Esophagus muscularis mucosa (tissue), 4 donors: Measurements from ENCODE around the gene SLC44A5. TPM values are rescaled to one million over a fixed set of nuclear protein-coding genes. Genes with fewer than 3 reads are reported as not detected.
"Not testable (repeated sequence)": the region's sequence is repeated elsewhere in the genome, so short reads cannot be mapped to it uniquely, and the experiment has no call there.

Experiments
- DNase-seq: peaks from one replicate; pipeline ENCODE4 v3.0.0-alpha.2; 2017; ENCODE audit errors: extremely low spot score
- H3K27ac ChIP-seq, 4 donors: fragments of 200-600 bp; sonication (generic); replicated peaks in 1 of 4; 1 replicate in 3 of 4; 2 replicates in 1 of 4; pipeline ENCODE4 v1.5.1; 2016 to 2019; ENCODE audit warnings: mild to moderate bottlenecking in 1 of 4
- H3K27me3 ChIP-seq, 4 donors: fragments of 200-600 bp; sonication (generic); one replicate each; pipeline versions ENCODE4 v1.5.1 to v1.6.0; 2016 to 2019
- H3K36me3 ChIP-seq, 4 donors: fragments of 200-600 bp; sonication (generic); one replicate each; pipeline ENCODE4 v1.5.1; 2016 to 2019
- H3K4me1 ChIP-seq, 4 donors: fragments of 200-600 bp; sonication (generic); one replicate each; pipeline ENCODE4 v1.5.1; 2016 to 2019
- H3K4me3 ChIP-seq, 4 donors: fragments of 200-600 bp; sonication (generic); 1 replicate in 2 of 4; 2 replicates in 2 of 4; pipeline ENCODE4 v1.5.1; 2016 to 2019; ENCODE audit warnings: mild to moderate bottlenecking in 4 of 4, moderate library complexity in 1 of 4
- H3K9me3 ChIP-seq, 4 donors: fragments of 200-600 bp; sonication (generic); 1 replicate in 3 of 4; 2 replicates in 1 of 4; pipeline ENCODE4 v1.5.1; 2016 to 2019
- EP300 ChIP-seq: sonication (generic); formaldehyde crosslinking; IDR thresholded peaks from one replicate; pipeline ENCODE4 v1.6.1; 2017; ENCODE audit warnings: antibody characterized with exemption
- POLR2A ChIP-seq: fragments of 450-650 bp; IDR thresholded peaks from one replicate; pipeline ENCODE4 v1.6.1; 2017; ENCODE audit warnings: antibody characterized with exemption, moderate library complexity, mild to moderate bottlenecking, low read depth
- POLR2AphosphoS5 ChIP-seq, 2 donors: sonication (generic); formaldehyde crosslinking; IDR thresholded peaks; one replicate each; pipeline ENCODE4 v1.6.1; 2017; ENCODE audit warnings: antibody characterized with exemption in 2 of 2
- WGBS: methylation state at CpG from one replicate; pipeline ENCODE4 v1.1.5; 2018; 5-methylcytosine and 5-hydroxymethylcytosine counted together
- intact Hi-C: fragments of 100-400 bp; cut with DNase I; formaldehyde crosslinking; loops from one replicate; pipeline ENCODE4 v1.15.1; 2023
- total RNA-seq, 4 donors: library from RNA; depleted of rRNA; stranded (reverse); fragments of >200 nt; gene quantifications; one replicate each; pipeline versions ENCODE4 v1.1.0 to v1.2.1, GENCODE V29; 2016
- TF ChIP-seq, protein P1 (sequence below), 3 experiments: fragments of 200-600 bp in 2 of 3; fragments of 450-650 bp in 1 of 3; sonication (generic) in 2 of 3; IDR thresholded peaks; one replicate each; pipeline ENCODE4 v1.5.1; 2017 to 2019; ENCODE audit warnings: antibody characterized with exemption in 3 of 3, mild to moderate bottlenecking in 2 of 3, moderate library complexity in 1 of 3

Gene SLC44A5
- under 1 TPM in 3 of 4 donors, not detected in 1; 0.17 to 0.71 (median 0.23) TPM for total RNA-seq

DNA sequence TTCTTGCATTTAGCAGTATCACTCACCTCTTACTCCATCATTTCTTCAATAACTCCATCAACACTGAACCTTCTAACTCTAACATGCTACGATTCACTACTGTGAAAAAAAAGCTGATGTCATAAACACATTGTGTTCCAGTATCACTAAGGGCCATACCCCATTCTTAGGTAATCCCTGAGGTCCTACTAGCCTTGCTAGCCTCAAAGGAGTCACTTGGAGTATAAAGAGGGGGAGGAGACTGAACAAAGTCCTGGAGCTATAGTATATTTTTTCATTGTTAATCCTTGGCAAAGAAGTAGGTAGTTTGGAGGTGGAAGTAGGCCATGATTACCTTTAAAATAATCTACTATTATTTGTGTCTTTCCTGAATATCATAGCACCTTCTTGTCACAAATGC lies at the start of gene SLC44A5:
TSS of gene SLC44A5 (minus strand) at position 101 of the 400 bp plus-strand sequence. CDS start 69,667 bp downstream, outside the sequence.
- no peak within 1 kb of the TSS for H3K4me3 ChIP-seq
- peaks cover 11 to 21% (median 18%) of the 10 kb centered on the region in 4 donors for H3K4me1 ChIP-seq
- TF ChIP-seq EP300 (no peak), POLR2A (no peak), POLR2AphosphoS5 (IDR thresholded peaks at IDR 0.05) (no peak)
- TF ChIP-seq, protein P1, sequence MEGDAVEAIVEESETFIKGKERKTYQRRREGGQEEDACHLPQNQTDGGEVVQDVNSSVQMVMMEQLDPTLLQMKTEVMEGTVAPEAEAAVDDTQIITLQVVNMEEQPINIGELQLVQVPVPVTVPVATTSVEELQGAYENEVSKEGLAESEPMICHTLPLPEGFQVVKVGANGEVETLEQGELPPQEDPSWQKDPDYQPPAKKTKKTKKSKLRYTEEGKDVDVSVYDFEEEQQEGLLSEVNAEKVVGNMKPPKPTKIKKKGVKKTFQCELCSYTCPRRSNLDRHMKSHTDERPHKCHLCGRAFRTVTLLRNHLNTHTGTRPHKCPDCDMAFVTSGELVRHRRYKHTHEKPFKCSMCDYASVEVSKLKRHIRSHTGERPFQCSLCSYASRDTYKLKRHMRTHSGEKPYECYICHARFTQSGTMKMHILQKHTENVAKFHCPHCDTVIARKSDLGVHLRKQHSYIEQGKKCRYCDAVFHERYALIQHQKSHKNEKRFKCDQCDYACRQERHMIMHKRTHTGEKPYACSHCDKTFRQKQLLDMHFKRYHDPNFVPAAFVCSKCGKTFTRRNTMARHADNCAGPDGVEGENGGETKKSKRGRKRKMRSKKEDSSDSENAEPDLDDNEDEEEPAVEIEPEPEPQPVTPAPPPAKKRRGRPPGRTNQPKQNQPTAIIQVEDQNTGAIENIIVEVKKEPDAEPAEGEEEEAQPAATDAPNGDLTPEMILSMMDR (IDR thresholded peaks at IDR 0.05), result no peak
- intact Hi-C loops, result no loop called here
- peaks cover 0 to 50% (median 21%) of the 10 kb centered on the region in 4 donors for H3K27me3 ChIP-seq
- H3K9me3 ChIP-seq, result no peaks in the 10 kb centered on the region
- H3K36me3 ChIP-seq, result no peaks in the 10 kb centered on the region
- no peak for DNase-seq
- no peak within 1 kb of the TSS for H3K27ac ChIP-seq
- WGBS, result 68% methylated on average over 1 of the region's 1 CpG

GRCh38 chr1:75655931-75656330 lies 45.0 kb upstream of the SLC44A5 start:
- Histone ChIP-seq H3K4me3 (no peak overlapping the region), H3K36me3 (no peaks in the 10 kb centered on the region), H3K4me1 (no peaks in the 10 kb centered on the region), H3K9me3 (peaks cover 0 to 13% (median 9%) of the 10 kb centered on the region in 4 donors), H3K27ac (no peak overlapping the region), H3K27me3 (no peaks in the 10 kb centered on the region)
- TF ChIP-seq POLR2A (no peak), POLR2AphosphoS5 (IDR thresholded peaks at IDR 0.05) (no peak), EP300 (no peak)
- TF ChIP-seq, protein P1 (IDR thresholded peaks at IDR 0.05), result no peak
- intact Hi-C loops, result no loop called here
- DNase-seq, result no peak
- WGBS, result 73% methylated on average over 1 of the region's 1 CpG

- WGBS, result 50% methylated on average over 1 of the region's 2 CpGs
- intact Hi-C loops, H3K27me3 ChIP-seq, H3K4me1 ChIP-seq, H3K4me3 ChIP-seq, H3K27ac ChIP-seq, H3K36me3 ChIP-seq, DNase-seq, H3K9me3 ChIP-seq: not testable (repeated sequence)
These were observed 36.3 kb upstream of the SLC44A5 start for GRCh38 chr1:75647183-75647582.

GRCh38 chr1:75645153-75645552 lies 34.2 kb upstream of the SLC44A5 start:
- intact Hi-C loops, H3K27ac ChIP-seq, DNase-seq, H3K4me1 ChIP-seq, H3K9me3 ChIP-seq, H3K36me3 ChIP-seq, H3K27me3 ChIP-seq, H3K4me3 ChIP-seq: not testable (repeated sequence)
- WGBS, result 91% methylated on average over 4 of the region's 4 CpGs

GRCh38 chr1:75643460-75643859 lies 32.5 kb upstream of the SLC44A5 start:
- intact Hi-C loops, result no loop called here
- no peak for DNase-seq
- H3K27ac ChIP-seq, result no peak overlapping the region
- H3K4me1 ChIP-seq, result no peaks in the 10 kb centered on the region
- TF ChIP-seq EP300 (no peak), POLR2AphosphoS5 (IDR thresholded peaks at IDR 0.05) (no peak), POLR2A (no peak)
- TF ChIP-seq, protein P1 (IDR thresholded peaks at IDR 0.05), result no peak
- WGBS, result 62% methylated on average over 1 of the region's 1 CpG
- no peaks in the 10 kb centered on the region for H3K27me3 ChIP-seq
- no peak overlapping the region for H3K4me3 ChIP-seq
- peaks cover 0 to 4% (median 1%) of the 10 kb centered on the region in 4 donors for H3K9me3 ChIP-seq
- no peaks in the 10 kb centered on the region for H3K36me3 ChIP-seq

- Histone ChIP-seq H3K4me3 (no peak overlapping the region), H3K36me3 (no peaks in the 10 kb centered on the region), H3K9me3 (peaks cover 0 to 3% (median 0%) of the 10 kb centered on the region in 4 donors), H3K27ac (no peak overlapping the region), H3K4me1 (no peaks in the 10 kb centered on the region), H3K27me3 (no peaks in the 10 kb centered on the region)
- no peak for TF ChIP-seq POLR2A
- no peak for TF ChIP-seq POLR2AphosphoS5 (IDR thresholded peaks at IDR 0.05)
- TF ChIP-seq, protein P1 (IDR thresholded peaks at IDR 0.05), result no peak
- TF ChIP-seq EP300, result no peak
- intact Hi-C loops, result no loop called here
- WGBS, result 73% methylated on average over 3 of the region's 3 CpGs
- no peak for DNase-seq
These were observed 30.4 kb upstream of the SLC44A5 start for GRCh38 chr1:75641325-75641724.
